Measurements from ENCODE around the gene RHBDF2.
A peak's percentile ranks its signal among the peaks of the same experiment; 100 is the strongest.

Gene RHBDF2

DNA sequence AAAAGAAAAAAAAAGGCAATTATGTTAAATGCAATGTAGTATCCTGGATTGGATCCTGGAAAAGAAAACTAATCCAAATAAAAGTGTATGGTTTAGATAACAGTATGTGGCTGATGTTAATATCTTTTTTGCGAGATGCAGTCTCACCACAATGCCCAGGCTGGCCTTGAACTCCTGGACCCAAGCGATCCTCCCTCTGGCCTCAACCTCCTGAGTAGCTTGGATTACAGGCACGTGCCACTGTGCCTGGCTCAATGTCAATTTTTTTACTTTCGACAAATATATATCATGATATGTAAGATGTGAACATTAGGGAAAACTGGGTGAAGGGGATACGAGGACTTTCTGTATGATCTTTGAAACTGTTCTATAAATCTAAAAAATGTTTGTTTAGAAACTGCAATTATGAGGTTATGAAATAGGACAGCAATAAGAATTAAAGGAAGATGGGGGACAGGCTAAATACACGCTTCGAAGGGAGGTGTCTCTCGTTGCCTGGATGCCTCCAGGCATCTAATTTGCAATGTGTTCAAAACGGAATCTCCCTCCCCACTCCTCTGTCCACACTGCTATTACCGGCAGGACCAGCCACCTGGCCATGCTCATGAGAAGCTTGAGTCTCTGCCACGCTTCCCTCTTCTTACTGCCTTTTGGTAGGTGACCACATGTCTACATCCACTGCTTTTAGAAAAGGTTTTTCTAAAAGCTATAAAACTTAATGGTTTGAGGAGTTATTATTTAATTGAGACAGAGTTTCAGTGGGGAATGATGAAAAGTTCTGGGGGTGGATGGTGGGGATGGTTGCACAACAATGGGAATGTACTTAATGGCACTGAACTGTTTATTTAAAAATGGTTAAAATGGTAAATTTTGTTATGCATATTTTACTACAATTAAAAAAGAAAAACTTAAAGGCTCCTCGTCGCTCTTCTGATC is 63.5 kb downstream of the RHBDF2 start:
- DNase-seq (ENCODE audit: low spot score): no peak

DNA sequence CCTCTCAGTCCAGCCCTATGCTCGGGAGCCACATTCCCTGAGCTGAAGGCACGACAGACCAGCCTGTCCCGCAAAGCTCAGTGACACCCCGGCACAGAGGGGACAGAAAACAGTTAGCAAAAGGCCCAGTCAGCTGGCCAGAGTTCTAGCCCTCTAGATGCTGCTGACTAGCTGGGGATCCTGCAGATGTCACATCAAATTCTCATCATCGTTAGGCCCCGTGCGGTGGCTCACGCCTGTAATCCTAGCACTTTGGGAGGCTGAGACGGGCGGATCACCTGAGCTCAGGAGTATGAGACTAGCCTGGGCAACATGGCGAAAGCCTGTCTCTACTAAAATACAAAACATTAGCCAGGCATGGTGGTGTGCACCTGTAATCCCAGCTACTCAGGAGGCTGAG is 65.5 kb downstream of the RHBDF2 start:
- no peak for DNase-seq (ENCODE audit: low spot score)

DNA sequence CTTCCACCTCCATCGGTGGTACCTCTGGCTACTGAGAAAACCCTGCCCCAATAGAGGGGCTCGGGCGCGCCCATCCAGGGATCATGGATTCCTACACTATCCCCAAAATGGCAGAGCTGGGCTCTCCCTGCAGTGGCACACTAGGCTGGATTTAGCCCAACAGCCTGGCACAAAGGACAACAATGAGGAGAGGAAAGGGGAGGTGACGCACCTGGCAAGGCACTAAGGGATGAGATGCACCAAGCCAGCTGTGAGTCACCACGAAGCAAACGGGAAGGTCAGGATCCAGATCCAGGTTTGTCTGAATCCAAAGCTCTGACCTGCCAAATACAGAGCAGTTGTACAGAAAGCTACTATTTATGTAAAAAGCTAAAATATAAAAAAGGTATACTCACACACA is 66.4 kb downstream of the RHBDF2 start:
- no peak for DNase-seq (ENCODE audit: low spot score)

DNA sequence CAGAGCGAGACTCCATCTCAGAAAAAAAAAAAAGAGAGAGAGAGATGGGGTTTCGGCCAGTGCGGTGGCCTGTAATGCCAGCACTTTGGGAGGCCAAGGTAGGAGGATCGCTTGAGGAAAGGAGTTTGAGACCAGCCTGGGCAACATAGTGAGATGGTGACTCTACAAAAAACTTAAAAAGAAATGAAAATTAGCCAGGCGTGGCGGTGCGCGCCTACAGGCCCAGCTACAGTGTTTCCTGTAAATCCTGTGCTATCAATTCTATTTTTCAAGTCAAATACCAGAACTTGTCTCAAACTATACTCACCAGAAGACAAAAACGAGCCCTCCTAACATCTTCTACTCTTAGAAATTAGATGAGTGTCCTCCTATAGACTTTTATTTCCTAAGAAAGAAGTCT is 67.5 kb downstream of the RHBDF2 start:
- DNase-seq (ENCODE audit: low spot score): no peak

DNA sequence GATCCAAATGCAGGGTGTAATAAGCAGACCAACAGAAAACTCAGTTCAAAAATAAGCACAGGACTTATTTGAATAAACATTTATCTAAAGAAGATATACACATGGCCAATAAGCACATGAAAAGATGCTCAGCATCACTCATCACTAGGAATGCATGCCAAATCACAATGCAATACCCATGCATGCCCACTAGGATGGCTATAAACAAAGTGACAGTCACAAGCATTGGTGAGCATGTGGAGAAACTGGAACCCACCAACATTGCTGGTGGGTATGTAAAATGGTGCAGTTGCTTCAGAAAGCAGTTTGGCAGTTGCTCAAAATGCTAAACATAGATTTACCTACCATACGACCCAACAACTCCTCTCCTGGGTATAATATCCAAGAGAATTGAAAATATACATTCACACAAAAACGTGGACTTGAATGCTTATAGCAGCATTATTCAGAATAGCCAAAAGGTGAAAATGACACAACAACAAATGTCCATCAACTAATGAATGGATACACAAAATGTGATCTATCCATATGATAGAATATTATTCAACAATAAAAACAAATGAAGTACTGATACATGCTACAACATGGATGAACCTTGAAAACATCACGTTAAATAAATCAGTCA is 68.4 kb downstream of the RHBDF2 start:
- peak; percentile 73 for DNase-seq (ENCODE audit: low spot score)

DNA sequence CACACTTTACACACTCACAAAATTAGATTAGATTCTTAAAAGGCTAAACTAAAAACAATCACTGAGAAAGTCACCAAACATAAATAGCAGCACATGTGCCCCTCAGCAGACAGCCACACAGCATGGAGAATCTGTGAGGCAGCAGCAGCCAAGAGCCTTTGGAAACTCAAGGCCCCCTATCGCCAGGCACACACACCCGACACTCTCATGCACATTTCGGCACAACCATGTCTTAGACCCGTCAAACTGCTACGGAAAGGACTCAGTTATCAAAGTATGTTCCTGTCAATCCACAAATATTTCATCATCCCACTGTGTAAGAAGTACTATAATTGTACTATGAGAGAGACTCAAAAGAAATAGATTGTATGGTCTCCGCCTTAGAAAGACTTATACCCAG is 69.2 kb downstream of the RHBDF2 start:
- no peak for DNase-seq (ENCODE audit: low spot score)

DNA sequence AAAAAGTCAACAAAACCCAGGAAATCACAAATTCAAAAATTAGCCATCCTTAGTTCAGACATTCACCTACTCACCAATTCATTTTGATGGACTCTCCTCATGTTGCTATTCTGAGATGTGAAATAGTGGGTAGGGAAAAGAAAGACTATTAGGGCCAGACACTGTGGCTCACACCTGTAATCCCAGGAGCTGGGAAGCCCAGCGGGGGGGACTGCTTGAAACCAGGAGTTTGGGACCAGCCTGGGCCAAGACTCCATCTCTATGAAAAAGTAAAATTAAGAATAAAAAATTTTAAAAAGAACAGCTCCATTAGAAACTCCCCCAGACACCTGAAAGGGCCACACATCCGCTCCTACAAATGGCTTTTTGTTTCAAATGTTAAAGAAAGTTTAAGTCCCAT is 69.7 kb downstream of the RHBDF2 start:
- DNase-seq (ENCODE audit: low spot score): no peak

DNA sequence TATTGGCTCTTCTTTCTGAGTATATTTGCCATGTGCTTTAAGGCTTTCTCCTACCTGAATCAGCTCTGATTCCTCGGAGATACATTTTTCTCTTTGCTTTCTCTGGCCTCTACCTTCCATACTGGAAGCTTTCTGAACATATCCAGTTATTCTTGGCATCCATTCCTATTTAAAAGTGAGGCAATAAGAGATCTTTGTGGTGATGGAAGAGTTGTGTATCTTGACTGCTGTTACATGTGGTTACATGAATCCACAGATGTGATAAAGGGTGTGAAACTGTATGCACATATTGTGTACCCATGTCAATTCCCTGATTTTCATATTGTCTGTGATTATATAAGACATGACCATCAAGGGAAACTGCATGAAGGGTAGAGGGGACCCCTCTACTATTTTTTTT is 72.7 kb downstream of the RHBDF2 start:
- DNase-seq (ENCODE audit: low spot score): no peak

DNA sequence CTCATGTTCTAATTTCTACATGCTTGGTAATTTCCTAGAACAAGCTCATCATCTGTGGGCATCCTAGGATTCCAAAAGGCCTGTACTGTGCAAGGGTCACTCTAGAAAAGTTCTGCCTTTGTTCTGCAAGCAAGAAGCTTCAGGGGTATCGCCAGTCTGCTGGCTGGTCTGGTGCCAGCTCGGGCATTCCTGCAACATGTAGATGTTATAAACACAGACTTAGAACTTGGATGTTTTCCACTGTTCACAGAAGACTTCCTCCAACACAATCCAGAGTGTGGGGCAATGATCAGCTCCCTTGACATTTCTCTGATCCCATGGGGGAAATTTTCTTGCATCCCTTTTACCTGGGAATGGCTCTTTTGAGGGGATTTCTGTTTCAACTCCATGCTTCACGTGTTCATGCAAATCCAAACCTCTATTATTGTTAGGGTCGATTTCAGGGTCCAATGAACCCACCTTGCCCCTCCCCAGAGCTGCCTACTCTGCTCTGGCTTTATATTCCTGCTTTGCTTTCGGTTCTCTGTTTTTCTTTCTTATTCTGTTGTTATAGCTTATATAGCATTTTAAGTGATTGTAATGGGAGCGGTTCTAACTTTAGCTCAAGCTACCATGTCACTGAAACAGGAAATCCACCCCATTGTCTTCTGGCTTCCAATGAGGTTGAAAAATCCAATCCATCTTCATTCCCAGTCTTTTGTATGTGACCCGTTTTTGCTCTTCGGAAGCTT is 73.6 kb downstream of the RHBDF2 start:
- DNase-seq (ENCODE audit: low spot score): peak; percentile 81

DNA sequence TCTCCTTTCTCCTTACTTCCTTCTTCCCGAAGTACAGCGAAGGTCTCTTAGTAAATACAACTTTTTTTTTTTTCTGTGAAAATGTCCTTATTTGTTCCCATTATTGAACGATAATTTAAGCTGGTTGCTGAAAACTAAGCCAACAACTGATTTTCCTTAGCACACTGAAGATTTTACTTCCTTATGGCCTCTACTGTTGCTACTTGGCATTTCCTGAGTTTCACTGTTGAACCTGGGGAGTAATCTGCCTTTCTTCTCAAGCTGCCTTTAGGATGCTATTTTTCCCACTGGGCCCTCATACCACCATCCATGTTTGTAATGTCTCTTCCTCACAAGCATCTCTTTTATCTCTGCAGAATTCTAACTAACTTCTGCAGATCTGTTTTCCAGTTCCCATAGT is 74.4 kb downstream of the RHBDF2 start:
- no peak for DNase-seq (ENCODE audit: low spot score)

DNA sequence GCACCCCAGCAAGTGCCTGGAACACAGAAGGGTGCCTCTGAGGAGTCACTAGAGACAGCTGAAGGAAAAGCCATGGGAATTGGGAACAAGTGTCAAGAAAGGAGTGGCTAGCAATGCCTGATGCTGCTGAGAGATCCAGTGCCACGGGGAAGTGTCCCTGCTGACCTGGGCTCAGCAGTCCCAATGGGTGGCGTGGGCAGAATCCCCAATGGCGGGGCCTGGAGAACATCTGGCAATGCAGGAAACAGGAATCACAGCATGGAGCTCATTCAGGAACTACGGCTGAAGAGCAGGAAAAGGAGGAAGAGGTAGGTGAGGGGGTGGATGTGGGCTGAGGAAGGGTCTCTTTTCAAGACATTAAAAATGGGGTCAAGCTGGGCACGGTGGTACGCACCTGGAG is 78.4 kb downstream of the RHBDF2 start:
- no peak for DNase-seq (ENCODE audit: low spot score)

DNA sequence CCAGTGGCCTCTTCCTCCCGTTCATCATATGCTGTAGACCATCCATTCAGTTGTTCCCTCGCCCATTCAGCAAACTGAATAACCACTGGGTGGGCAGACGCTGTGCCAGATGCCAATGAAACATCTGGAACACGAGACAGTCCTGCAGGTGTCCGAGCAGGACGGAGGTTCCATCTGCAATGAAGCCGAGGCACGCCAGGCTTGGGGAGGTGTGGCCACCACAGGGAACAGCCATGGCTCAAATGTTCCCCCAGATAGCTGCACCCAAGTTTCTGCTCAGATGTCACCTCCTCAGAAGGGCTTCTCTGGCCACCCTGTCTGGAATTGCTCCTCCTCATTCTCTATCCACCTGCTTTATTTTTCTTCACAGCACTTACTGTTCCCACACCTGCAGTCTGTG is 78.8 kb downstream of the RHBDF2 start:
- DNase-seq (ENCODE audit: low spot score): peak; percentile 20

DNA sequence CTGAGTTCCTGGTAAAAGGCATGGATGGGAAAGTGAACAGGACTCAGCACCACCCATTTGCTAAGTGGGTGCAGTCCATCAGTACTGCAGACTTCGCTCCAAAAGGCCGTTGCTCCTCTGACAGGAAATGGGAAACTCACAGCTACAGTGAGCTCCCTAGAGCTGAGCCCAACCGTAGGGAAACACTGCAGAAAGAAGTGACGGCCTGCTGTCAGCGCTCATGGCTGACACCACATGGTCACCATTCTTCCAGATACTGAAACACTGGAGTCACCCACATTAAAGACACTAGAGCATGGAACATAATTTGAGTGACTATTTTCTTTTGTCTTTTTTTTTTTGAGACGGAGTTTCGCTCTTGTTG is 80.2 kb downstream of the RHBDF2 start:
- no peak for DNase-seq (ENCODE audit: low spot score)
